ENCODE data around the gene SMIM12. TPM values are rescaled to one million over a fixed set of nuclear protein-coding genes. Genes with fewer than 3 reads are reported as not detected.
A peak's percentile ranks its signal among the peaks of the same experiment; 100 is the strongest.

Gene SMIM12
- total RNA-seq, 4 donors from 2014 or later = 11.8 to 31.2 (median 19.4) TPM

DNA sequence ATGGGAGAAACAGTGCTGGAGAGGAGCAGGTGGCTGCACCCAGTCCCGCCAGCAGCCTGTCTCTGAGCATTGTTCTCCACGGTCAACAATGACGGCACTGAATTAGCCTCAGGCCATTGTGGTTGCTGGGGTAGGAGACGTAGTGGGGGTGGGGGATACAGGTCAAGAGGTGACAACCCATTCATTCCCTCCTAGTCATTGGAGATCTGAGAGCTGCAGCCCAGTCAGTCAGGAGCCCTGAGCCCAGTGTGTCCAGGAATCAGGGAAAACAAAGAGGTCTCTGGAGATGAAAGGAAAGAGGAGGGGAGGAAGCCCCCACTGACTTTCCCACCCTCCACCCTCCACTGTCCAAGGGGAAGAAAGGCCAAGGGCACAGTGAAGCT is 15.3 kb downstream of the SMIM12 start:
- intact Hi-C loops (cut with DNase I; ENCODE audit: low total_unique reads) = no loop called here
- Histone ChIP-seq H3K36me3 (no peaks in the 10 kb centered on the region), H3K4me1 (no peaks in the 10 kb centered on the region), H3K4me3 (no peak overlapping the region), H3K9me3 (no peaks in the 10 kb centered on the region), H3K27ac (no peak overlapping the region), H3K27me3 (no peaks in the 10 kb centered on the region)
- DNase-seq = no peak
- TF ChIP-seq, protein P1, sequence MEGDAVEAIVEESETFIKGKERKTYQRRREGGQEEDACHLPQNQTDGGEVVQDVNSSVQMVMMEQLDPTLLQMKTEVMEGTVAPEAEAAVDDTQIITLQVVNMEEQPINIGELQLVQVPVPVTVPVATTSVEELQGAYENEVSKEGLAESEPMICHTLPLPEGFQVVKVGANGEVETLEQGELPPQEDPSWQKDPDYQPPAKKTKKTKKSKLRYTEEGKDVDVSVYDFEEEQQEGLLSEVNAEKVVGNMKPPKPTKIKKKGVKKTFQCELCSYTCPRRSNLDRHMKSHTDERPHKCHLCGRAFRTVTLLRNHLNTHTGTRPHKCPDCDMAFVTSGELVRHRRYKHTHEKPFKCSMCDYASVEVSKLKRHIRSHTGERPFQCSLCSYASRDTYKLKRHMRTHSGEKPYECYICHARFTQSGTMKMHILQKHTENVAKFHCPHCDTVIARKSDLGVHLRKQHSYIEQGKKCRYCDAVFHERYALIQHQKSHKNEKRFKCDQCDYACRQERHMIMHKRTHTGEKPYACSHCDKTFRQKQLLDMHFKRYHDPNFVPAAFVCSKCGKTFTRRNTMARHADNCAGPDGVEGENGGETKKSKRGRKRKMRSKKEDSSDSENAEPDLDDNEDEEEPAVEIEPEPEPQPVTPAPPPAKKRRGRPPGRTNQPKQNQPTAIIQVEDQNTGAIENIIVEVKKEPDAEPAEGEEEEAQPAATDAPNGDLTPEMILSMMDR (IDR thresholded peaks at IDR 0.05) = no peak
- no peak for TF ChIP-seq POLR2A (IDR thresholded peaks at IDR 0.05)

DNA sequence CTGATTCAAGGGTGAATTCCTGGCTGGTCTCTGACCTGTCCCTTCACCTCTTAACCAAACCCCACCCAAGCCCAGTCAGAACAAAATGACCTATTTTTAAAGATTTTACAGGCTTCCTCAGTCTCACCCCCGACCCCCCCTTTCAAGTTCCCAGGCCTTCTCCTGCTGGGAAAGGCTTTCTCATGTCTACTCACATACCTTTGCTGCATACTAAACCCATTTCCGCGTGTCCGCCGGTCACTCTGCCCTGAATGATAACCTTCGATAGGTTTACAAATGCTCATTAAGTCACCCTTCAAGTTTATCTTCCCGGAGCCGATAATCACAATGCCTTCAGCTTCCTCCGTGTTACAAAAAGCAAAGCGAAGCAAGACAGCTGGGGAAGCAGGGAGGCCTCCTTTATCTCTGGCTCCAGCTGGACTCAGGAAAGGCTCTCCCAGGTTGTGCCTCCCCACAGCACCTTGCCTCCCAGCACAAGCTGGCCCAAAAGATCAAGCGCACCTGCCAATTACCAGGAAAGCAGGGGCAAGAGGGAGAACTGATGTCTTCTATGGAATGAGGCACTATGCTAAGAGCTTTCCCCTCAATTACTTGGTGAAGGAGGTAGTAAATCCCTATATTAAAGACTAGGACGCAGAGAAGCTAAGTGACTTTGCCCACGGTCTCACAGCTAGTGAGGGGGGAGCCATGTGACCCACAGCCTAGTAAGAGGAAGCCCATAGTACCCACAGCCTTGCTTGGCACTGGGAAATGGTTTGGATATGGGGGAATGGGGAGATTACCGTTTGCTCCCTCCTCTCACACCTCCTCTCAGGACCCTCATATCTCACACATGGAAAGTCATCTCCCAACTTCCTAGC is 15.9 kb downstream of the SMIM12 start:
- no peak overlapping the region for H3K4me3 ChIP-seq
- intact Hi-C loops (cut with DNase I; ENCODE audit: low total_unique reads) = no loop called here
- TF ChIP-seq, protein P1 (IDR thresholded peaks at IDR 0.05) = no peak
- TF ChIP-seq POLR2A (IDR thresholded peaks at IDR 0.05) = no peak
- no peaks in the 10 kb centered on the region for H3K4me1 ChIP-seq
- DNase-seq = no peak
- H3K27me3 ChIP-seq = no peaks in the 10 kb centered on the region
- no peaks in the 10 kb centered on the region for H3K9me3 ChIP-seq
- H3K27ac ChIP-seq = peak overlapping the region in 1 of 2 donors; percentile 21
- H3K36me3 ChIP-seq = no peaks in the 10 kb centered on the region

DNA sequence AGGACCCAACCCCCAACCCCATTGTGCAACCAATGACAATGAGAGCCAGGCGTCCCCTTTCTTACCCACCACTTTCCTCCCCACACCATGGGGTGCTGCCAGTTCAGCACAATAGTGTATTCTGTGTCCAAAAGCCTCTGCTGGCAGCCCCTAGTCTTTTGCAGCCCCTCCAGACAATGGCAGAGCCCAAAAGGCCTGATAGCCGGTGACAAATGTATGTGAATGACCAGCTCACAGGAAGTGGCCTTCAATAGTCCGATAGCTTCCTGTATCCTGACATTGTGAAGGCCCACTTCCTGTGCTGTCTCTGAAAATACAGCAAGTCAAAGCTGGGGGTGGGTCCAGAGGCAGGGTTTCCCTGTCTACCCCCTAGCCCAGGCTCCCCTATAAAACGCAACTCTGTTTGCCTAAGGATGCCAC is 16.6 kb downstream of the SMIM12 start:
- DNase-seq = no peak
- H3K9me3 ChIP-seq = no peaks in the 10 kb centered on the region
- TF ChIP-seq, protein P1 (IDR thresholded peaks at IDR 0.05) = no peak
- TF ChIP-seq POLR2A (IDR thresholded peaks at IDR 0.05) = no peak
- H3K4me3 ChIP-seq = no peak overlapping the region
- intact Hi-C loops (cut with DNase I; ENCODE audit: low total_unique reads) = no loop called here
- H3K27me3 ChIP-seq = no peaks in the 10 kb centered on the region
- no peaks in the 10 kb centered on the region for H3K4me1 ChIP-seq
- no peak overlapping the region for H3K27ac ChIP-seq
- no peaks in the 10 kb centered on the region for H3K36me3 ChIP-seq

DNA sequence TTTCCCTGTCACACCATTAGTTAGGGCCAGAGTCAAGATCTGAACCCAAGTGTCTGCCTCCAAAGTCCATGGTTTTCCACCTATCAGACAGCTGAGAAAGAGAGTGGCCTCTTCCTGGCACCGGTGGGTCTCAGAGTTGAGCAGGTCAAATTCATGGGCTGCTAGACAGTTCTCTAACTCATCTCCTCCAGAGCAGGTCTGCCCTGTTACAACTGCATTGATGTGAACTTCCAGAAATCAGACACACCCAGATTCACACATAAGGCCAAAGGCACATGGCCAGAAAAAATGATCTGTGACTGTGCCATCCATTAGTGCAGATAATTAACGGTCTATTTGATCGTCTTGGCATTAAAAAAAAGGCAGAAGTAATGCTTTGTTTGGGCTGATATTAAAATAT is 17.5 kb downstream of the SMIM12 start:
- Histone ChIP-seq H3K27me3 (no peaks in the 10 kb centered on the region), H3K36me3 (no peaks in the 10 kb centered on the region), H3K4me1 (no peaks in the 10 kb centered on the region), H3K27ac (no peak overlapping the region), H3K9me3 (no peaks in the 10 kb centered on the region), H3K4me3 (no peak overlapping the region)
- TF ChIP-seq, protein P1 (IDR thresholded peaks at IDR 0.05) = no peak
- TF ChIP-seq POLR2A (IDR thresholded peaks at IDR 0.05) = no peak
- DNase-seq = no peak
- intact Hi-C loops (cut with DNase I; ENCODE audit: low total_unique reads) = no loop called here

DNA sequence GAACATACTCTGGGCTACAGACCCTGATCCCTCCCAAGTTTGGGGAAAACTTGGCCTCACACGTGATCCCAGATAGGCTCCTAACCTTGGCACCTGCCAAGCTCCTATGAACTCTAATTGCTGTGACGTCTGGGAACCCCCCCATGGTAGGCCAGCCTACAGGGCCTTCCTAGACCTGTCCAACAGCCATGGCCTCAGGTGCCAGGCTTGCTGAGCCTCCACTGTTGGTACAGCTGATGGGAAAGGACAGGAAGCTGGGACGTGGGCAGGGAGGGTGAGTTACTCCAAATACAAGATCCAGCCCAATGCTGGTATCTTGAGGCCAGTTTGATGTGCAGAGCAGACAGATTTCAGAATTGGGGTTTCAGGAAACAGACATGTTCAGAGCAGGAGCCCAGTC is 19.1 kb downstream of the SMIM12 start:
- Histone ChIP-seq H3K27me3 (no peaks in the 10 kb centered on the region), H3K4me3 (no peak overlapping the region), H3K36me3 (no peaks in the 10 kb centered on the region), H3K27ac (no peak overlapping the region), H3K9me3 (no peaks in the 10 kb centered on the region), H3K4me1 (no peaks in the 10 kb centered on the region)
- TF ChIP-seq, protein P1 (IDR thresholded peaks at IDR 0.05) = no peak
- no peak for TF ChIP-seq POLR2A (IDR thresholded peaks at IDR 0.05)
- no peak for DNase-seq
- intact Hi-C loops (cut with DNase I; ENCODE audit: low total_unique reads) = no loop called here

Data from uterus (tissue), 4 donors.